ENCODE measurements around the gene CTDNEP1.
A peak's percentile ranks its signal among the peaks of the same experiment; 100 is the strongest.

The CTDNEP1 gene

GRCh38 chr17:7213895-7214299, 37.6 kb downstream of the CTDNEP1 start:
- peaks cover 52% of the 10 kb centered on the region for H3K4me1 ChIP-seq (ENCODE audit: control insufficient read depth, insufficient read depth, low read length)
- H3K36me3 ChIP-seq (ENCODE audit: control insufficient read depth in 2 of 2, insufficient read depth in 2 of 2, low read length in 2 of 2), result no peaks in the 10 kb centered on the region
- no peak overlapping the region for H3K27ac ChIP-seq (ENCODE audit: low read length)
- peak overlapping the region; percentile 36 to 46 for H3K9ac ChIP-seq (ENCODE audit: low read length in 2 of 2)
- H3K4me3 ChIP-seq (ENCODE audit: low read length in 2 of 2), result peak overlapping the region; percentile 31 to 83
- H3K9me3 ChIP-seq (ENCODE audit: control insufficient read depth in 2 of 2, low read length in 2 of 2), result no peaks in the 10 kb centered on the region
- no peaks in the 10 kb centered on the region for H3K27me3 ChIP-seq (ENCODE audit: control insufficient read depth in 1 of 2, insufficient read depth in 2 of 2, low read length in 2 of 2)

DNA sequence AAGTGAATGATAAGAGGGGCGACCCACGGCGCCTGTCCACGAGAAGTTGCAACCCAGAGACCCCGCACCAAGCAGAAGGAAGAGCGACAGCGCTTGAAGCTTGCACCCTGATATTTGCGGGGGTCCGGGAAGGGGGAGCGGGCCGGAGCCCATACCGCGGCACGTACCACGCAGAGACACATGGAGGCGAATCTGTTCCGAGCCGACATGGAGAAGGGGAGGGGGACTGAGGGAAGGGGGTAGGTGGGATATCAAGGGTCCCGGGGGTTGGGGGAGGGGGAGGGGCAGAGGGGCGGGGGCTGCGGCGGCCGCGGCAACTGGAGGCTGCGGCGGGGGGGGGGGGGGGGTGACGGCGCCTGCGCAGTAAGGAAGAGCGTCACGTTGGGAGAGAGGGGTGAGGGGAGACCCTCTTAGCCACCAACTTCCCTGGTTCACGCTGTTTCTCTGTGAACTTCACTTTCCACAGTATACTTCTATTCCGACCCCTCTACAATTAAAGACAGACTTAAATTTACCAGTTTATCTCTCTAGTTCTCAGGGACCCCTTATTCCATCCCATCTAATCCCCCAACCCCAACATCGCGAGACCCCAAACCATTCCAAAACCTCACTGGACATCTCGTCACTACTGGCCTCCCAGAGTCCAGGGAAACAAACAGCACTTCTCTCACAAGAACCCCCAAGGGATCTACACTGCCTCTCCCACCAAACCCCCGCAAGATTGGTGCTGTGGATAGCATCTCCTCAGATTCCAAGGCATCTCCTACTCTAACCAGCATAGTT, 39.9 kb downstream of the CTDNEP1 start:
- H3K9me3 ChIP-seq (ENCODE audit: control insufficient read depth in 2 of 2, low read length in 2 of 2), result no peaks in the 10 kb centered on the region
- no peak overlapping the region for H3K27ac ChIP-seq (ENCODE audit: low read length)
- H3K4me1 ChIP-seq (ENCODE audit: control insufficient read depth, insufficient read depth, low read length), result peaks cover 36% of the 10 kb centered on the region
- no peaks in the 10 kb centered on the region for H3K36me3 ChIP-seq (ENCODE audit: control insufficient read depth in 2 of 2, insufficient read depth in 2 of 2, low read length in 2 of 2)
- peak overlapping the region in 1 of 2 donors; percentile 54 for H3K4me3 ChIP-seq (ENCODE audit: low read length in 2 of 2)
- no peak overlapping the region for H3K9ac ChIP-seq (ENCODE audit: low read length in 2 of 2)
- no peaks in the 10 kb centered on the region for H3K27me3 ChIP-seq (ENCODE audit: control insufficient read depth in 1 of 2, insufficient read depth in 2 of 2, low read length in 2 of 2)

GRCh38 chr17:7208754-7209460, 42.6 kb downstream of the CTDNEP1 start:
- no peaks in the 10 kb centered on the region for H3K36me3 ChIP-seq (ENCODE audit: control insufficient read depth in 2 of 2, insufficient read depth in 2 of 2, low read length in 2 of 2)
- H3K4me1 ChIP-seq (ENCODE audit: control insufficient read depth, insufficient read depth, low read length), result peaks cover 27% of the 10 kb centered on the region
- H3K4me3 ChIP-seq (ENCODE audit: low read length in 2 of 2), result no peak overlapping the region
- H3K9ac ChIP-seq (ENCODE audit: low read length in 2 of 2), result no peak overlapping the region
- no peaks in the 10 kb centered on the region for H3K9me3 ChIP-seq (ENCODE audit: control insufficient read depth in 2 of 2, low read length in 2 of 2)
- H3K27ac ChIP-seq (ENCODE audit: low read length), result no peak overlapping the region
- no peaks in the 10 kb centered on the region for H3K27me3 ChIP-seq (ENCODE audit: control insufficient read depth in 1 of 2, insufficient read depth in 2 of 2, low read length in 2 of 2)

GRCh38 chr17:7208027-7208571, 43.4 kb downstream of the CTDNEP1 start:
- Histone ChIP-seq H3K27me3 (ENCODE audit: control insufficient read depth in 1 of 2, insufficient read depth in 2 of 2, low read length in 2 of 2) (no peaks in the 10 kb centered on the region), H3K4me3 (ENCODE audit: low read length in 2 of 2) (no peak overlapping the region), H3K4me1 (ENCODE audit: control insufficient read depth, insufficient read depth, low read length) (peaks cover 24% of the 10 kb centered on the region), H3K27ac (ENCODE audit: low read length) (no peak overlapping the region), H3K9me3 (ENCODE audit: control insufficient read depth in 2 of 2, low read length in 2 of 2) (no peaks in the 10 kb centered on the region), H3K36me3 (ENCODE audit: control insufficient read depth in 2 of 2, insufficient read depth in 2 of 2, low read length in 2 of 2) (peaks cover 3 to 6% of the 10 kb centered on the region in 2 donors), H3K9ac (ENCODE audit: low read length in 2 of 2) (no peak overlapping the region)

- peak overlapping the region in 1 of 2 donors; percentile 32 for H3K9ac ChIP-seq (ENCODE audit: low read length in 2 of 2)
- peaks cover 24% of the 10 kb centered on the region for H3K4me1 ChIP-seq (ENCODE audit: control insufficient read depth, insufficient read depth, low read length)
- no peak overlapping the region for H3K27ac ChIP-seq (ENCODE audit: low read length)
- H3K9me3 ChIP-seq (ENCODE audit: control insufficient read depth in 2 of 2, low read length in 2 of 2), result no peaks in the 10 kb centered on the region
- H3K27me3 ChIP-seq (ENCODE audit: control insufficient read depth in 1 of 2, insufficient read depth in 2 of 2, low read length in 2 of 2), result no peaks in the 10 kb centered on the region
- peak overlapping the region in 1 of 2 donors; percentile 8 for H3K4me3 ChIP-seq (ENCODE audit: low read length in 2 of 2)
- peaks cover 9 to 13% of the 10 kb centered on the region in 2 donors for H3K36me3 ChIP-seq (ENCODE audit: control insufficient read depth in 2 of 2, insufficient read depth in 2 of 2, low read length in 2 of 2)
Measured at GRCh38 chr17:7207120-7208001, 44.2 kb downstream of the CTDNEP1 start.

DNA sequence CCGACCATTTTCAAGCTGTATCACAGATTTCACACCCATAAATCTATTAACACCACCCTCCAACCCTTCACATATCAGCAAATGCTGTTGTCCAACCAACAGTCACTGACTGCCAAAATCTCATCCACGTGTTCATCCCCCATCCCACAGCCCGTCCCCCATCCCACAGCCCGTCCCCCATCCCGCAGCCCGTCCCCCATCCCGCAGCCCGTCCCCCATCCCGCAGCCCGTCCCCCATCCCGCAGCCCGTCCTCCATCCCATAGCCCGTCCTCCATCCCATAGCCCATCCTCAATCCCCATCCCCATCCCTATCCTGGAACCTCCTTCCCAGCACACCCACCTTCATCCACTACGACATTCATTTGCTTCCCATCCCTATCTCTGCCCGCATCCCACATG, 46.0 kb downstream of the CTDNEP1 start:
- Histone ChIP-seq H3K9ac (ENCODE audit: low read length in 2 of 2) (peak overlapping the region; percentile 61 to 80), H3K27ac (ENCODE audit: low read length) (peak overlapping the region; percentile 69), H3K9me3 (ENCODE audit: control insufficient read depth in 2 of 2, low read length in 2 of 2) (no peaks in the 10 kb centered on the region), H3K36me3 (ENCODE audit: control insufficient read depth in 2 of 2, insufficient read depth in 2 of 2, low read length in 2 of 2) (peaks cover 9 to 17% of the 10 kb centered on the region in 2 donors), H3K27me3 (ENCODE audit: control insufficient read depth in 1 of 2, insufficient read depth in 2 of 2, low read length in 2 of 2) (no peaks in the 10 kb centered on the region), H3K4me1 (ENCODE audit: control insufficient read depth, insufficient read depth, low read length) (peaks cover 18% of the 10 kb centered on the region), H3K4me3 (ENCODE audit: low read length in 2 of 2) (peak overlapping the region; percentile 68 to 82)

DNA sequence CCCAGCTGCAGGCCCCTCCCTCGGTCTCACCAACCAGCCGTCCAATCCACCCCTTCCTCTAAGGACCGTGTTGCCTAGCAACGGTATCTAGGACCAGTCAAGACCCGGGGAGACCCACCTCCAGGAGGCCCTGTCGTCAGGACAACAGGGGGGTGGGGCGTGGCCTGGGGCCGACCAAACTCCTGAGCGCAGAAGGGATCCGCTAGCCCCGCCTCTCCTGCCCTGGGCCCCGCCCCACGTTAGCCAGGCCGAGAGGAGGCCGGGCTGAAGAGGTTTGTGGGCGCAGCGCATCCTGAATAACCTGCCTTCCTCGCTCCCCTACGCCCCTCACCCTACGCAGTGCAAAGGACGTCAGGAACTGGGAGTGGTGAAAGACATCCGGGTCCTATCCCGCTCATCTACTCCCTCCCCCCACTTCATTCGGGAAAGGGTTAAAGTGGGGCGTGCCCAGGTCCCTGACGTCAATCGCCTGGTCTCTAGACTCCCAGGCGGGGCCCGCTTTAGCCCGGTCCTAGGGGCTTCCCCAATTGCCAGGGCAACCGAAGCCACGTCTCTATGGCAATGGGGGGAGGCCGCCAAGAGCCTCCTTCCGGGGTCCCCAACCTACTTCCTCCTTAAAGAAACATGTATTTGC, 46.6 kb downstream of the CTDNEP1 start:
- peak overlapping the region; percentile 69 for H3K27ac ChIP-seq (ENCODE audit: low read length)
- H3K36me3 ChIP-seq (ENCODE audit: control insufficient read depth in 2 of 2, insufficient read depth in 2 of 2, low read length in 2 of 2), result peaks cover 9 to 17% of the 10 kb centered on the region in 2 donors
- peak overlapping the region; percentile 68 to 82 for H3K4me3 ChIP-seq (ENCODE audit: low read length in 2 of 2)
- H3K9ac ChIP-seq (ENCODE audit: low read length in 2 of 2), result peak overlapping the region; percentile 61 to 80
- peaks cover 18% of the 10 kb centered on the region for H3K4me1 ChIP-seq (ENCODE audit: control insufficient read depth, insufficient read depth, low read length)
- no peaks in the 10 kb centered on the region for H3K9me3 ChIP-seq (ENCODE audit: control insufficient read depth in 2 of 2, low read length in 2 of 2)
- H3K27me3 ChIP-seq (ENCODE audit: control insufficient read depth in 1 of 2, insufficient read depth in 2 of 2, low read length in 2 of 2), result no peaks in the 10 kb centered on the region

DNA sequence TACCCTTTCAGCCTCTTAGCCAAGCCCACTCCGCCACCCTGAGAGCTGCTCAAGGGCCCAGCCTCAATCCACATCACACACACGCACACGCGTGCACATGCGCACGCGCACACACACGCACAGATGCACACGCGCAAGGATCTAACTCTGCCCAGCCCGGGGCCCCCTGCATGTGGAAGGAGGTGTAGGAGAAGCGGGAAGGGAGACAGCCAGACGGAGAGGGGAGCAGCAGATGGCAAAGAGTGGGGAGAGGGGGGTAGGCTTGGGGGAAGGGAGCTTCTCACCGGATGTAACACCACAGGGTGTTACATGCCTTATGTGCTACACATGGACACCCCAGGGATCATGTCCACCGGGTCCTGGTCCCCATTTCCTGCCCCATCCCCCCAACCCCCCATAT, 47.2 kb downstream of the CTDNEP1 start:
- peaks cover 18% of the 10 kb centered on the region for H3K4me1 ChIP-seq (ENCODE audit: control insufficient read depth, insufficient read depth, low read length)
- peak overlapping the region in 1 of 2 donors; percentile 61 for H3K9ac ChIP-seq (ENCODE audit: low read length in 2 of 2)
- no peaks in the 10 kb centered on the region for H3K9me3 ChIP-seq (ENCODE audit: control insufficient read depth in 2 of 2, low read length in 2 of 2)
- H3K27ac ChIP-seq (ENCODE audit: low read length), result peak overlapping the region; percentile 69
- peaks cover 9 to 17% of the 10 kb centered on the region in 2 donors for H3K36me3 ChIP-seq (ENCODE audit: control insufficient read depth in 2 of 2, insufficient read depth in 2 of 2, low read length in 2 of 2)
- H3K27me3 ChIP-seq (ENCODE audit: control insufficient read depth in 1 of 2, insufficient read depth in 2 of 2, low read length in 2 of 2), result no peaks in the 10 kb centered on the region
- peak overlapping the region; percentile 68 to 82 for H3K4me3 ChIP-seq (ENCODE audit: low read length in 2 of 2)

- H3K9me3 ChIP-seq (ENCODE audit: control insufficient read depth in 2 of 2, low read length in 2 of 2), result no peaks in the 10 kb centered on the region
- no peak overlapping the region for H3K4me3 ChIP-seq (ENCODE audit: low read length in 2 of 2)
- H3K4me1 ChIP-seq (ENCODE audit: control insufficient read depth, insufficient read depth, low read length), result peaks cover 18% of the 10 kb centered on the region
- no peak overlapping the region for H3K27ac ChIP-seq (ENCODE audit: low read length)
- H3K27me3 ChIP-seq (ENCODE audit: control insufficient read depth in 1 of 2, insufficient read depth in 2 of 2, low read length in 2 of 2), result no peaks in the 10 kb centered on the region
- no peak overlapping the region for H3K9ac ChIP-seq (ENCODE audit: low read length in 2 of 2)
- H3K36me3 ChIP-seq (ENCODE audit: control insufficient read depth in 2 of 2, insufficient read depth in 2 of 2, low read length in 2 of 2), result peaks cover 9 to 17% of the 10 kb centered on the region in 2 donors
Measured at GRCh38 chr17:7203391-7203790, 48.1 kb downstream of the CTDNEP1 start.

All from stomach smooth muscle (tissue), 2 donors.